Fibroblast of lung (primary cell): ENCODE data around the gene ADAP1. TPM values are rescaled to one million over a fixed set of nuclear protein-coding genes. Genes with fewer than 3 reads are reported as not detected.

Experiments
- DNase-seq, 2 donors: peaks; one replicate each; pipeline versions ENCODE4 v3.0.0 to v3.0.0-alpha.2; 2010; ENCODE audit warnings: low read depth in 2 of 2
- H2AFZ ChIP-seq: 2 replicates; pipeline ENCODE4 v1.5.1; 2012; ENCODE audit warnings: low read length, control low read depth, inconsistent platforms
- H3K27ac ChIP-seq: 2 replicates; pipeline ENCODE4 v1.5.1; 2011; ENCODE audit warnings: low read length, control low read depth; ENCODE audit not compliant: insufficient read depth
- H3K27me3 ChIP-seq: 2 replicates; pipeline ENCODE4 v1.5.1; 2011; ENCODE audit warnings: mild to moderate bottlenecking, low read length; ENCODE audit not compliant: control insufficient read depth, insufficient read depth
- H3K36me3 ChIP-seq: 2 replicates; pipeline ENCODE4 v1.5.1; 2011; ENCODE audit warnings: low read length; ENCODE audit not compliant: control insufficient read depth, insufficient read depth
- H3K4me1 ChIP-seq: 2 replicates; pipeline ENCODE4 v1.5.1; 2011; ENCODE audit warnings: low read length; ENCODE audit not compliant: control insufficient read depth, insufficient read depth; ENCODE audit errors: extremely low read depth
- H3K4me2 ChIP-seq: 2 replicates; pipeline ENCODE4 v1.5.1; 2011; ENCODE audit warnings: low read length, control low read depth; ENCODE audit not compliant: insufficient read depth; ENCODE audit errors: extremely low read depth
- H3K4me3 ChIP-seq, 4 experiments: fragments of 200-600 bp in 1 of 4; sonication (generic) in 1 of 4; replicated peaks in 1 of 4; 2 replicates each; pipeline ENCODE4 v1.5.1; 2011 to 2016; ENCODE audit warnings: low read length in 4 of 4, low read depth in 3 of 4, mild to moderate bottlenecking in 3 of 4, control low read depth in 2 of 4, inconsistent platforms in 1 of 4, mixed read lengths in 1 of 4; ENCODE audit not compliant: insufficient read depth in 1 of 4; ENCODE audit errors: control extremely low read depth in 1 of 4
- H3K79me2 ChIP-seq: 2 replicates; pipeline ENCODE4 v1.5.1; 2012; ENCODE audit warnings: mild to moderate bottlenecking, low read length, inconsistent platforms; ENCODE audit not compliant: control insufficient read depth, insufficient read depth
- H3K9ac ChIP-seq: 2 replicates; pipeline ENCODE4 v1.5.1; 2011; ENCODE audit warnings: mild to moderate bottlenecking, low read length, control low read depth; ENCODE audit not compliant: insufficient read depth
- H3K9me3 ChIP-seq: 2 replicates; pipeline ENCODE4 v1.5.1; 2012; ENCODE audit warnings: low read depth, low read length; ENCODE audit not compliant: control insufficient read depth, insufficient read depth
- H4K20me1 ChIP-seq: 2 replicates; pipeline ENCODE4 v1.5.1; 2011; ENCODE audit warnings: low read length; ENCODE audit not compliant: control insufficient read depth, insufficient read depth; ENCODE audit errors: extremely low read depth
- CTCF ChIP-seq, 2 donors: IDR thresholded peaks in 1 of 2; conservative IDR thresholded peaks in 1 of 2; 1 replicate in 1 of 2; 2 replicates in 1 of 2; pipeline ENCODE4 v1.5.1; 2011 to 2012; ENCODE audit warnings: low read length in 2 of 2, control low read depth in 1 of 2, inconsistent platforms in 1 of 2, low read depth in 1 of 2, mild to moderate bottlenecking in 1 of 2
- EZH2 ChIP-seq: IDR thresholded peaks from 2 replicates; pipeline ENCODE4 v1.5.1; 2012; ENCODE audit warnings: low read length, control low read depth, mild to moderate bottlenecking; ENCODE audit errors: missing control alignments
- polyA plus RNA-seq, 2 donors: library from polyadenylated mRNA; depleted of rRNA in 1 of 2; stranded (reverse) in 1 of 2; unstranded in 1 of 2; fragments of >200 nt; gene quantifications; 2 replicates each; pipeline ENCODE4 v1.2.1, GENCODE V29; 2011 to 2012; ENCODE audit warnings: missing spikeins in 1 of 2
- total RNA-seq: library from RNA; depleted of rRNA; stranded (reverse); fragments of >200 nt; gene quantifications from 2 replicates; pipeline ENCODE4 v1.2.1, GENCODE V29; 2014

ADAP1 gene
- total and polyA plus RNA-seq, 2 donors (not counting 1 experiment from before 2014, with no cell fraction given), result 1.1 to 2.3 TPM

- no peak for TF ChIP-seq EZH2
- no peak for TF ChIP-seq CTCF (conservative IDR thresholded peaks at IDR 0.05 in 1 of 2, IDR thresholded peaks at IDR 0.05 in 1 of 2; ENCODE audit: low read depth in 1 of 2, low read length in 2 of 2)
- H3K79me2 ChIP-seq, result no peaks in the 10 kb centered on the region
- no peak overlapping the region for H3K9ac ChIP-seq
- no peak overlapping the region for H2AFZ ChIP-seq
- H4K20me1 ChIP-seq, result no peaks in the 10 kb centered on the region
- peak in 1 of 2 donors; percentile 7 for DNase-seq
- no peaks in the 10 kb centered on the region for H3K4me1 ChIP-seq
- H3K27ac ChIP-seq, result no peak overlapping the region
- no peak overlapping the region for H3K4me2 ChIP-seq
- H3K4me3 ChIP-seq, result no peak overlapping the region
- no peaks in the 10 kb centered on the region for H3K9me3 ChIP-seq
- H3K27me3 ChIP-seq, result no peaks in the 10 kb centered on the region
- peaks cover 40% of the 10 kb centered on the region for H3K36me3 ChIP-seq
Observed at GRCh38 chr7:860149-860548, 94.3 kb downstream of the ADAP1 start.

- Histone ChIP-seq H3K4me3 (no peak overlapping the region), H3K4me2 (no peak overlapping the region), H3K36me3 (peaks cover 42% of the 10 kb centered on the region), H3K9me3 (no peaks in the 10 kb centered on the region), H4K20me1 (no peaks in the 10 kb centered on the region), H3K79me2 (no peaks in the 10 kb centered on the region), H3K4me1 (no peaks in the 10 kb centered on the region), H2AFZ (no peak overlapping the region), H3K27me3 (no peaks in the 10 kb centered on the region), H3K27ac (no peak overlapping the region), H3K9ac (no peak overlapping the region)
- TF ChIP-seq CTCF (conservative IDR thresholded peaks at IDR 0.05 in 1 of 2, IDR thresholded peaks at IDR 0.05 in 1 of 2; ENCODE audit: low read depth in 1 of 2, low read length in 2 of 2) (no peak), EZH2 (no peak)
- no peak for DNase-seq
Observed at GRCh38 chr7:859359-860030, 95.0 kb downstream of the ADAP1 start.

- Histone ChIP-seq H3K79me2 (no peaks in the 10 kb centered on the region), H3K27ac (peak overlapping the region; percentile 23), H3K36me3 (peaks cover 52% of the 10 kb centered on the region), H3K9me3 (no peaks in the 10 kb centered on the region), H4K20me1 (no peaks in the 10 kb centered on the region), H3K4me2 (no peak overlapping the region), H3K27me3 (no peaks in the 10 kb centered on the region), H3K4me1 (no peaks in the 10 kb centered on the region), H3K9ac (no peak overlapping the region), H3K4me3 (no peak overlapping the region), H2AFZ (no peak overlapping the region)
- DNase-seq, result peak in 1 of 2 donors; percentile 17
- no peak for TF ChIP-seq CTCF (conservative IDR thresholded peaks at IDR 0.05 in 1 of 2, IDR thresholded peaks at IDR 0.05 in 1 of 2; ENCODE audit: low read depth in 1 of 2, low read length in 2 of 2)
- TF ChIP-seq EZH2, result no peak
Observed at GRCh38 chr7:857661-858060, 96.8 kb downstream of the ADAP1 start.
